SK-N-SH (cell line): ENCODE data around the gene SUPT3H.

Experiments
- CHD2 ChIP-seq: fragments of 150-350 bp; IDR thresholded peaks from 2 replicates; pipeline ENCODE4 v1.6.1; 2018; ENCODE audit warnings: low read length; ENCODE audit not compliant: partially characterized antibody
- EP300 ChIP-seq, 2 experiments: IDR thresholded peaks; 2 replicates each; pipeline versions ENCODE4 v1.4.0 to v1.6.1; 2012; ENCODE audit warnings: borderline replicate concordance in 1 of 2, low read depth in 1 of 2, low read length in 1 of 2
- EZH2phosphoT487 ChIP-seq: fragments of 200-600 bp; sonication (generic); IDR thresholded peaks from 2 replicates; pipeline ENCODE4 v1.6.1; 2017; ENCODE audit warnings: low read depth, mixed run types, mild to moderate bottlenecking, antibody characterized with exemption, moderate library complexity, borderline replicate concordance
- GABPA ChIP-seq: IDR thresholded peaks from 2 replicates; pipeline ENCODE4 v1.4.0; 2012; ENCODE audit warnings: low read depth, mild to moderate bottlenecking
- GATA2 ChIP-seq: sonication (generic); formaldehyde crosslinking; IDR thresholded peaks from 2 replicates; pipeline ENCODE4 v1.5.0; 2020; ENCODE audit warnings: mild to moderate bottlenecking, missing genetic modification reagents
- MXI1 ChIP-seq: IDR thresholded peaks from 2 replicates; pipeline ENCODE4 v1.6.1; 2012; ENCODE audit warnings: mild to moderate bottlenecking, low read depth, low read length, improper control_type of control experiment
- NFIC ChIP-seq: IDR thresholded peaks from 2 replicates; pipeline ENCODE4 v1.4.0; 2012; ENCODE audit warnings: borderline replicate concordance
- POLR2AphosphoS5 ChIP-seq: IDR thresholded peaks from 2 replicates; pipeline ENCODE4 v1.6.1; 2012; ENCODE audit warnings: low read depth, low read length
- TF ChIP-seq, protein P1 (sequence below): fragments of 200-600 bp; sonication (generic); IDR thresholded peaks from 2 replicates; pipeline ENCODE4 v1.6.1; 2017; ENCODE audit warnings: antibody characterized with exemption, mild to moderate bottlenecking, moderate library complexity
- TF ChIP-seq, protein P2 (sequence below): IDR thresholded peaks from 2 replicates; pipeline ENCODE4 v1.6.1; 2012; ENCODE audit warnings: mild to moderate bottlenecking, low read depth, low read length, moderate library complexity

DNA sequence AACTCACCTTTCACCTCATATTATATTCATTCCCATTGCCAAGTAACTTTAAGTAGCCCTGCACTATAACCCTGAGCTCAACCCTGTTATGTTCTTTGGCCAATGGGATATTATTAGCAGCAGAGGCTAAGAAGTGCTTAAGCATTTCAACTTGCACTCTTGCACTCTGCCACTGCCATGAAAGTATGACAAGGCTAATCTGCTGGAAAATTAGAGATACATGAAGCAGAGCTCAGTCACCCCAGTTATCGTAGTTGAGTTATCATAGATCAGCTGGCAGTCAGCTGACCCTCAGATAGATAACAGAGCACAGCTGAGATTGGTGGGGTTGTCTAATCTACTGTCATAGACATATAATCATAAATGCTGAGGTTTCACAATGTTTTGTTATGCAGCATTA lies 259.0 kb downstream of the SUPT3H start:
- TF ChIP-seq CHD2 (no peak), EP300 (IDR thresholded peaks at IDR 0.05; ENCODE audit: borderline replicate concordance in 1 of 2, low read depth in 1 of 2, low read length in 1 of 2) (no peak), GATA2 (CRISPR knock-in tag) (no peak), POLR2AphosphoS5 (no peak), GABPA (no peak), MXI1 (no peak), EZH2phosphoT487 (no peak), NFIC (no peak)
- TF ChIP-seq, protein P1, sequence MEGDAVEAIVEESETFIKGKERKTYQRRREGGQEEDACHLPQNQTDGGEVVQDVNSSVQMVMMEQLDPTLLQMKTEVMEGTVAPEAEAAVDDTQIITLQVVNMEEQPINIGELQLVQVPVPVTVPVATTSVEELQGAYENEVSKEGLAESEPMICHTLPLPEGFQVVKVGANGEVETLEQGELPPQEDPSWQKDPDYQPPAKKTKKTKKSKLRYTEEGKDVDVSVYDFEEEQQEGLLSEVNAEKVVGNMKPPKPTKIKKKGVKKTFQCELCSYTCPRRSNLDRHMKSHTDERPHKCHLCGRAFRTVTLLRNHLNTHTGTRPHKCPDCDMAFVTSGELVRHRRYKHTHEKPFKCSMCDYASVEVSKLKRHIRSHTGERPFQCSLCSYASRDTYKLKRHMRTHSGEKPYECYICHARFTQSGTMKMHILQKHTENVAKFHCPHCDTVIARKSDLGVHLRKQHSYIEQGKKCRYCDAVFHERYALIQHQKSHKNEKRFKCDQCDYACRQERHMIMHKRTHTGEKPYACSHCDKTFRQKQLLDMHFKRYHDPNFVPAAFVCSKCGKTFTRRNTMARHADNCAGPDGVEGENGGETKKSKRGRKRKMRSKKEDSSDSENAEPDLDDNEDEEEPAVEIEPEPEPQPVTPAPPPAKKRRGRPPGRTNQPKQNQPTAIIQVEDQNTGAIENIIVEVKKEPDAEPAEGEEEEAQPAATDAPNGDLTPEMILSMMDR = no peak
- TF ChIP-seq, protein P2, sequence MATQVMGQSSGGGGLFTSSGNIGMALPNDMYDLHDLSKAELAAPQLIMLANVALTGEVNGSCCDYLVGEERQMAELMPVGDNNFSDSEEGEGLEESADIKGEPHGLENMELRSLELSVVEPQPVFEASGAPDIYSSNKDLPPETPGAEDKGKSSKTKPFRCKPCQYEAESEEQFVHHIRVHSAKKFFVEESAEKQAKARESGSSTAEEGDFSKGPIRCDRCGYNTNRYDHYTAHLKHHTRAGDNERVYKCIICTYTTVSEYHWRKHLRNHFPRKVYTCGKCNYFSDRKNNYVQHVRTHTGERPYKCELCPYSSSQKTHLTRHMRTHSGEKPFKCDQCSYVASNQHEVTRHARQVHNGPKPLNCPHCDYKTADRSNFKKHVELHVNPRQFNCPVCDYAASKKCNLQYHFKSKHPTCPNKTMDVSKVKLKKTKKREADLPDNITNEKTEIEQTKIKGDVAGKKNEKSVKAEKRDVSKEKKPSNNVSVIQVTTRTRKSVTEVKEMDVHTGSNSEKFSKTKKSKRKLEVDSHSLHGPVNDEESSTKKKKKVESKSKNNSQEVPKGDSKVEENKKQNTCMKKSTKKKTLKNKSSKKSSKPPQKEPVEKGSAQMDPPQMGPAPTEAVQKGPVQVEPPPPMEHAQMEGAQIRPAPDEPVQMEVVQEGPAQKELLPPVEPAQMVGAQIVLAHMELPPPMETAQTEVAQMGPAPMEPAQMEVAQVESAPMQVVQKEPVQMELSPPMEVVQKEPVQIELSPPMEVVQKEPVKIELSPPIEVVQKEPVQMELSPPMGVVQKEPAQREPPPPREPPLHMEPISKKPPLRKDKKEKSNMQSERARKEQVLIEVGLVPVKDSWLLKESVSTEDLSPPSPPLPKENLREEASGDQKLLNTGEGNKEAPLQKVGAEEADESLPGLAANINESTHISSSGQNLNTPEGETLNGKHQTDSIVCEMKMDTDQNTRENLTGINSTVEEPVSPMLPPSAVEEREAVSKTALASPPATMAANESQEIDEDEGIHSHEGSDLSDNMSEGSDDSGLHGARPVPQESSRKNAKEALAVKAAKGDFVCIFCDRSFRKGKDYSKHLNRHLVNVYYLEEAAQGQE = no peak
